SW480 (cell line): ENCODE results near the gene CBLN3.

Source experiments
- DNase-seq: peaks from one replicate; pipeline ENCODE4 v3.0.0-alpha.2; 2016; ENCODE audit warnings: low spot score

CBLN3 gene

GRCh38 chr14:24425704-24426103, 3.8 kb downstream of the CBLN3 start:
- DNase-seq, result no peak

GRCh38 chr14:24422694-24423601, 6.5 kb downstream of the CBLN3 start:
- DNase-seq, result no peak

DNA sequence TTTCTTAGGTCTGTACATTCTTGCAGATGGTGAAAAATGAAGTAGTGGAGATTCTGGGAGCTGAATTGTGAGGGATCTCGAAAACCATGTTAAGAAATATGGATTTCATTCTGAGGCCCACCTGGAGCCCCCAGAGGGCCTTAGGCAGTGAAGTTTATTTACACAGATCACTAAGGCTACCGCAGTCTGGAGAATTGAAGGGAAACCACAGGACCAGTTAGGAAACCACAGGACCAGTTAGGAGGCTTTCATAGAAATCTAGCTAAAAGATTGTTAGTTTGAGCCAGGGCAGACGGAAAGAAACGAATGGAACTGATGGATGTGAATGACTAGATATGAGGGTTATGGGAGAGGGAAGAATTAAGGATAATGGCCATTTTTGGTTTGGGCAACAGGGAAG, 7.2 kb downstream of the CBLN3 start:
- no peak for DNase-seq

- DNase-seq, result no peak
These were observed 11.0 kb downstream of the CBLN3 start for GRCh38 chr14:24418492-24418873.

- DNase-seq, result no peak
These were observed 11.5 kb downstream of the CBLN3 start for GRCh38 chr14:24417832-24418491.

DNA sequence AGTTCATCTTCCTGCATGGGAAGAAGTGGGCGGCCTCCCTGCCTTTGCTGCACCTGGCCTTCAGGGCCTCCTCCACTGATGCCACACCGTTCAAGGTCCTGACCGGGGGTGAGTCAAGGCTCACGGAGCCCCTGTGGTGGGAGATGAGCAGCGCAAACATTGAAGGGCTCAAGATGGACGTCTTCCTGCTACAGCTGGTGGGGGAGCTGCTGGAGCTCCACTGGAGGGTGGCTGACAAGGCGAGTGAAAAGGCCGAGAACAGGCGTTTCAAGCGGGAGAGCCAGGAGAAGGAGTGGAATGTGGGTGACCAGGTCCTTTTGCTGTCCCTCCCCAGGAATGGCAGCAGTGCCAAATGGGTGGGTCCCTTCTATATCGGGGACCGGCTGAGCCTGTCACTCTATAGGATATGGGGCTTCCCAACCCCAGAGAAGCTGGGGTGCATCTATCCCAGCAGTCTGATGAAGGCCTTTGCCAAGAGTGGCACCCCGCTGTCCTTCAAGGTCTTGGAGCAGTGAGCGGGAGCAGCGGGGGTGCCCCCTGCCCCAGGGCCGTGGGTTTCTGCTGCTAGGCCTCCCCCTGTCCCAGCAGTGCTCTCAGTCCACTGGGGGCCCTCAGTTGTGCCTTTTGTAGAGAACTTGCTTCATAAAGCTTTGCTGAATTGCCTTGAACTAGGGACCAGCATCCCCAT, 12.4 kb downstream of the CBLN3 start:
- no peak for DNase-seq

- DNase-seq, result no peak
These were observed 13.1 kb downstream of the CBLN3 start for GRCh38 chr14:24416254-24416931.

- no peak for DNase-seq
These were observed 13.8 kb downstream of the CBLN3 start for GRCh38 chr14:24415421-24416253.

DNA sequence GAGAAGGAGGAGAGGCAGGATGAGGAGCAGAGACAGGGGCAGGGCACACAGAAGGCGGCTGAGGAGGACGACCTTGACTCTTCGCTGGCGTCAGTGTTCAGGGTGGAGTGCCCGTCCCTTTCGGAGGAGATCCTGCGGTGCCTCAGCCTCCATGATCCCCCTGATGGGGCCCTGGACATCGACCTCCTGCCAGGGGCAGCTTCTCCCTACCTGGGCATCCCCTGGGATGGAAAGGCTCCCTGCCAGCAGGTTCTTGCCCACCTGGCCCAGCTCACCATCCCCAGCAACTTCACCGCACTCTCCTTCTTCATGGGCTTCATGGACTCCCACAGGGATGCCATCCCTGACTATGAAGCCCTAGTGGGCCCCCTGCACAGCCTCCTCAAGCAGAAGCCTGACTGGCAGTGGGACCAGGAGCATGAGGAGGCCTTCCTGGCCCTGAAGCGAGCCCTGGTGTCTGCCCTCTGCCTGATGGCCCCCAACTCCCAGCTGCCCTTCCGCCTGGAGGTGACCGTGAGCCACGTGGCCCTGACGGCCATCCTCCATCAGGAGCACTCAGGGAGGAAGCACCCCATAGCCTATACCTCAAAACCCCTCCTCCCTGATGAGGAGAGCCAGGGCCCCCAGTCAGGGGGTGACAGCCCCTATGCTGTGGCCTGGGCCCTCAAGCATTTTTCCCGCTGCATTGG, 14.6 kb downstream of the CBLN3 start:
- DNase-seq, result no peak

- no peak for DNase-seq
These were observed 15.4 kb downstream of the CBLN3 start for GRCh38 chr14:24414077-24414476.

DNA sequence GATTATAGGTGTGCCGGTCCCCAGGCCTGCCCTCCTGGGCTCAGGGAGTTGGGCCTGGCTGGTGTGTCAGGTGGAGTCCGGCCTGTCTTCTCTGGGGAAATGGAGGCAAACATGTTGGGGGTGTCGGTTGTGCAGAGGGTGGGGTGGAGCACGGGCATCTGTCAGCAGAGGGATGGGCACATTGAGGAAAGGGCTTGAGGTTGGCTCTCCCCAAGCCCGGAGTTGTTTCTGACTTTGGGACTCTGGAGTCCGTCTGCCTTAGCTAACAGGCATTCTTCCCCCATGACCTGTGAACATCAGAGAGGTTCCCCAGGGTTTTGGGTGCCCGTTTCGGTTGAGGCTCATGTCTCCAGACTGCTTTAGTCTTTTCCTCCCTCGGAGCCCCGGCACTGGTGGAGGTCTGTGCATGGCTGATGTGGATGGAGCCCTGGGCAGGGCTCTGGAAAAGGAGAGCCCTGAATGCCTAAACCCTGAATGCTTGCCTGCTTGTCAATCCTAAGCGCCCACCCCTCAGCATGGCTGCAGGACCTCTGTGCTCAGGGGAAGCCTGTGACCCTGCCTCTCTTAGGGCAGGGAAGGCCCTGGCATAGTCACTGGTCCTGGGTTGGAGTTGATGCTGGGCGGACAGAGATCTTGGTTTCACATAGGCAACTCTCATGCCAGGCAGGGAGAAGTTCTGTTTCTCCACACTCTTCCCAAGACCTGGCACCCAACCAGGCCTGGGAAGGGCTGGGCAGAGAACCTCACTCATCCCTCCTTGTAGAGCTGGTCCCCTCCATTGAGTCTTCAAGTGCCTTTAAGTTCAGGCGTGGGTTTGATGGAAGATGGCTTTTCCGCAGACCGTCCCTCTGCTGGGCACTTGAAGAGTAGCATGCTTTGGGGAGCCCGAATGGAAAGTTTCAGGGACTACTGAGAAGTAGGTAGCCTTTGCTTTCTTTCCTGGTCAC, 17.8 kb downstream of the CBLN3 start:
- peak; percentile 36 for DNase-seq

GRCh38 chr14:24409956-24410355, 19.5 kb downstream of the CBLN3 start:
- no peak for DNase-seq

GRCh38 chr14:24409192-24409591, 20.3 kb downstream of the CBLN3 start:
- no peak for DNase-seq

- DNase-seq, result no peak
These were observed 20.7 kb downstream of the CBLN3 start for GRCh38 chr14:24408764-24409163.

DNA sequence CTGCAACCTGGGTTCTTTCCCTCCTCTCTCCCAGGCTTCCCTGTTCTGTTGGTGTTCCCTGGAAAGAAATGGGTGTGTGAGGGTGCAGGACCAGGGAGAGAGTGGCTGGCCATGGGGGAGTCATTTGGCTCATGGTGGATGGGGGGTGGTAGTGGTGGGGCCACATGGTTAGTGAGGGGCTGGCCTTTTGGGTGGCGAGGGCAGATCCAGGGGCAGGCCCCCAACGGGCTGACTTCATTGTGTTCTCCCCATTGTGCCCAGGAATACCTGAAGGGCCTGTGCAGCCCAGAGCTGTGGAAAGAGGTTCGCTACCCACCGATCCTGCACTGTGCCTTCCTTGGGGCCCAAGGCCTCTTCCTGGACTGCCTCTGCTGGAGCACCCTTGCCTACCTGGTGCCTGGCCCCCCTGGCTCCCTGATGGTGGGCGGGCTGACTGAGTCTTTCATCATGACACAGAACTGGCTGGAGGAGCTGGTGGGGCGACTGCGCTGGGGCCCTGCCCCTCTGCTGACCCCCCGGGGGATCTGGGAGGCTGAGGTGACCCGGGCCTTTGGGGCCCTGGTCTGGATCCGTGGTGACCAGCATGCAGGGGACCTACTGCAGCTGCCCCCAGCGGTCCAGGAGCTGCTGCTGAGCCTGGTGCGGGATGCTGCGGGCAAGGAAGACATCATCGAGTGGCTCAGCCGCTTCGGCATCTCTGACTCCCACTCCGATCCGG, 21.7 kb downstream of the CBLN3 start:
- DNase-seq, result no peak

GRCh38 chr14:24406416-24406815, 23.1 kb downstream of the CBLN3 start:
- no peak for DNase-seq

DNA sequence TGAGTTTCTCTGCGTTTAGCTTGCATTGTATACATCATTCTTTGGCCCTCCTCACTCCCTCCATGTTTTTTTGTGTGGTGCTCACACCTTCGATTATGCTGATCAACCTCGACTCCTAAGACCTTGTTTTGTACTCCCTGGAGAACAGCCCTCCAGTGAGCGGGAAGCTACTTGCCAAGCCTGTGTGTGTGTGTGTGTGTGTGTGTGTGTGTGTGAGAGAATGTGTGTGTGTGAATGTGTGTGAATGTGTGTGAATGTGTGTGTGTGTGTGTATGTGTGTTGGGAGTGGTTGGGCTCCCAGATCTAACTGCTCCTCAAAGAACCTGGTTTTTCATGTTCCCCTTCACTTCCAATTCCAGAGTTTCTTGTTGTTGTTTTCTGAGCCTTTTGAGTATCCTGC, 24.7 kb downstream of the CBLN3 start:
- no peak for DNase-seq

DNA sequence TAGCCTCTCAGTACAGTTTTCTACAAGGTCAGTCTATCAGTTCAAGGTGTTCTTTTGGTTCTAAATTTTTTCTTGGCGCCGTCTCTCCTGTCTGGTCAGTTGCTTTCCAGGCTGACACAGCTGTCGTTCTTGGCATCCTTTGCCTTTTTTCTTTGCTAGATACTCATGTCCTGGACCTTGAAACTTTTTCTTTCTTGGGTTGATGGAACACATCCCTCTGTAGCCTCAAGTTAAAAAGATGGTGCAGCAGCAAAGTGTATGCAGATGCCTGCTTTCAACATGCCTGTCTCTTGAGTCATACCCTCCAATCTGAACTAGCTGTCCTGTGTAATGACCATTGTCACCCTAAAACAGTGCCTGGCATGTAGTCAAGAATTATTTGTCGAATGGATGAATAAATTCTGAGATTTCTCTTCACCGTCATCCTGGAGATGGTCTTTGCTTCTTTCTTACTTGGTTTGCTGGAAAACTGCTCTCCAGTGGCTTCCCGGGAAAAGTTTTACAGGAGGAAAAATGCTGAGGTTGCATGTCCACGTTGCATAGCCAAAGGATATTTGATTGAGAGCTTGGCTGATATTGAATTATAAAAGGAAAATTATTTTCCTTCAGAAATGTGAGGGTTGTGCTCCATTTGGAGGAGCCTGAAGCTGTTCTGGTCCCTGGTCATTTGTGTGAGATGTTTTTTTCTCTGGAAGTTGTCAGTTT, 26.0 kb downstream of the CBLN3 start:
- peak; percentile 20 for DNase-seq
